Measurements from ENCODE around the gene DIPK1B.
"Not testable (repeated sequence)": the region's sequence is repeated elsewhere in the genome, so short reads cannot be mapped to it uniquely, and the experiment has no call there.

The DIPK1B gene

GRCh38 chr9:136754059-136754572 is 41.7 kb downstream of the DIPK1B start:
- no peak for DNase-seq (ENCODE audit: low spot score)

- DNase-seq (ENCODE audit: low spot score) = peak; percentile 69
These were observed 42.4 kb downstream of the DIPK1B start for GRCh38 chr9:136754626-136755301.

- not testable (repeated sequence) for DNase-seq (ENCODE audit: low spot score)
These were observed 43.1 kb downstream of the DIPK1B start for GRCh38 chr9:136755302-136756133.

GRCh38 chr9:136756134-136756438 is 43.7 kb downstream of the DIPK1B start:
- no peak for DNase-seq (ENCODE audit: low spot score)

GRCh38 chr9:136756836-136757235 is 44.5 kb downstream of the DIPK1B start:
- DNase-seq (ENCODE audit: low spot score) = no peak

GRCh38 chr9:136757328-136757727 is 45.0 kb downstream of the DIPK1B start:
- DNase-seq (ENCODE audit: low spot score) = no peak

- DNase-seq (ENCODE audit: low spot score) = no peak
These were observed 45.4 kb downstream of the DIPK1B start for GRCh38 chr9:136757751-136758140.

GRCh38 chr9:136759001-136759400 is 46.6 kb downstream of the DIPK1B start:
- DNase-seq (ENCODE audit: low spot score) = no peak

- DNase-seq (ENCODE audit: low spot score) = peak; percentile 1
These were observed 47.3 kb downstream of the DIPK1B start for GRCh38 chr9:136759436-136760325.

- no peak for DNase-seq (ENCODE audit: low spot score)
These were observed 48.1 kb downstream of the DIPK1B start for GRCh38 chr9:136760424-136760823.

- DNase-seq (ENCODE audit: low spot score) = peak; percentile 55
These were observed 48.6 kb downstream of the DIPK1B start for GRCh38 chr9:136760834-136761544.

- peak; percentile 1 for DNase-seq (ENCODE audit: low spot score)
These were observed 49.2 kb downstream of the DIPK1B start for GRCh38 chr9:136761545-136761981.

GRCh38 chr9:136762221-136762691 is 49.9 kb downstream of the DIPK1B start:
- peak; percentile 1 for DNase-seq (ENCODE audit: low spot score)

- peak; percentile 89 for DNase-seq (ENCODE audit: low spot score)
These were observed 50.7 kb downstream of the DIPK1B start for GRCh38 chr9:136762915-136763648.

GRCh38 chr9:136763649-136764035 is 51.3 kb downstream of the DIPK1B start:
- DNase-seq (ENCODE audit: low spot score) = no peak

GRCh38 chr9:136764301-136764891 is 52.0 kb downstream of the DIPK1B start, which contains the start of gene LCN15:
Gene LCN15 (minus strand): TSS chr9:136764518. CDS start chr9:136764488, 30 bp downstream.
- no peak for DNase-seq (ENCODE audit: low spot score)

- DNase-seq (ENCODE audit: low spot score) = no peak
These were observed 52.7 kb downstream of the DIPK1B start for GRCh38 chr9:136765041-136765440.

GRCh38 chr9:136765745-136766409 is 53.5 kb downstream of the DIPK1B start:
- not testable (repeated sequence) for DNase-seq (ENCODE audit: low spot score)

- not testable (repeated sequence) for DNase-seq (ENCODE audit: low spot score)
These were observed 54.2 kb downstream of the DIPK1B start for GRCh38 chr9:136766410-136767120.

All from iPS-NIHi11 (cell line).